ENCODE measurements around the gene CHAC1.
"Not testable (repeated sequence)": the region's sequence is repeated elsewhere in the genome, so short reads cannot be mapped to it uniquely, and the experiment has no call there.

CHAC1 gene

DNA sequence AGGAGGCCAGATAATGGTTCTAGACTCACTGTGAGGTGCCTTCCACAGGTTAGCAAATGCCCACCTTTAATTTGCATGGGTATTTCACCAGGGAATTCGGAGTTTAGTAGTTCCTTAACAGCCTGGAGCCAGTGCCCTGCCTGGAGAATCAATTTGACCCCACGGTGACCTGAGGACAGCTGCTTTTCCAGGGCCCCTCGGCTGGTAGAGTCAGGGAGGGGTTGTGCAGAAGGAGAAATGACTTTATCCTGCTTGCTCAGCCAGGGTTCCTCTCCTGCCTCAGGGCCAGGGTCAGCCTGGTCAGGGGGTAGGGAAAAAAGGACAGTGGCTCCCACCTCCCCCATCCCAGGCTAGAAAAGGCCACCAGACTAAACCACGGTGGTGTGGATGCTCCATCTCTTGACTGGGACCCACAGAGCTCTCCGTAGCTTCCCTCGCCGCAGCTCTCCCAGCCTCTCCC lies 12.2 kb upstream of the CHAC1 start:
- ATAC-seq (no peak), DNase-seq (no peak)
- Mint-ChIP-seq H3K9me3 (no peaks in the 10 kb centered on the region), H3K27ac (peak overlapping the region; percentile 83), H3K4me3 (peak overlapping the region; percentile 56), H3K4me1 (peaks cover 27% of the 10 kb centered on the region), H3K27me3 (no peaks in the 10 kb centered on the region), H3K36me3 (ENCODE audit: low read depth) (no peaks in the 10 kb centered on the region)

DNA sequence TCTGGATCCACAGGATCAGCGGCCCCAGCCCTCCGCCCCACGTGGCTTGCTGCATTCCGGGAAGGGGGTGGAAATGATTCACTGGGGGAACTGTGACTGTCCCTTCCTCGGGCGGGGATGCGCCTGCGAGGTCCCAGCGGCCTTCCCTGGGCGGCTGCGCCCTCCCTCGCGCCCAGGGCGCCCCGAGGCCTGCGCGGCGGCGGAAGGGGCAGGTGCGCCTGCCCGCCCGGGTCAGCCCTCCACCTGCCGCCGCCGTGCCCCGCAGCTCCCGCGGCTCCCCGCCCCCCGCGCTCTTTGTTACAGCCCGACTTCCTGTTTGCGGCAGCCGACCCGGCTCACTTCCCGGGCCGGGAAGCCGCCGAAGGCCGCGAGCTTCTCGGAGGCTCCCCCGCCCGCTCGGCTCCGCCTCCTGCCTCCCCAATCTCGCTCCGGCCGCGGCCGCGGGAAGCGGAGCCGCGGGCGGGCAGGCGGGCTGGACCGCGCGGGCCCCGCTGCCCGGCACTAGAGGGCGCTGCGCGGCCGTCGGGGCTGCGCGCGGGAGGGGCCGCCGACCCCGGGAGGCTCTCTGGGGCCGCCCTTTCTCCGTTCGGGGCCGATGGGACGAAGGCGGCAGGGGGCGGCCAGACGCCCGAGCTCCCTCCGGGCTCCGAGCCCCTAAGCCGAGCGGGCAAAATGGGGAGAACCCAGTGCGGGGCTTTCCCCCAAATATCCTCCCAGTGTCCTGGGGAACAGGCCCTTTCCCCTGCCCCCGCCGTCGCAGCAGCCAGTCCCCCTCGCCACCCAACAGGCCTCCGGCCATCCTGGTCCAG lies 11.5 kb upstream of the CHAC1 start:
- ATAC-seq = peak; percentile 79
- Mint-ChIP-seq H3K27ac (peak overlapping the region; percentile 83), H3K9me3 (no peaks in the 10 kb centered on the region), H3K27me3 (no peaks in the 10 kb centered on the region), H3K36me3 (ENCODE audit: low read depth) (no peaks in the 10 kb centered on the region), H3K4me3 (peak overlapping the region; percentile 77), H3K4me1 (peaks cover 27% of the 10 kb centered on the region)
- peak; percentile 74 for DNase-seq

DNA sequence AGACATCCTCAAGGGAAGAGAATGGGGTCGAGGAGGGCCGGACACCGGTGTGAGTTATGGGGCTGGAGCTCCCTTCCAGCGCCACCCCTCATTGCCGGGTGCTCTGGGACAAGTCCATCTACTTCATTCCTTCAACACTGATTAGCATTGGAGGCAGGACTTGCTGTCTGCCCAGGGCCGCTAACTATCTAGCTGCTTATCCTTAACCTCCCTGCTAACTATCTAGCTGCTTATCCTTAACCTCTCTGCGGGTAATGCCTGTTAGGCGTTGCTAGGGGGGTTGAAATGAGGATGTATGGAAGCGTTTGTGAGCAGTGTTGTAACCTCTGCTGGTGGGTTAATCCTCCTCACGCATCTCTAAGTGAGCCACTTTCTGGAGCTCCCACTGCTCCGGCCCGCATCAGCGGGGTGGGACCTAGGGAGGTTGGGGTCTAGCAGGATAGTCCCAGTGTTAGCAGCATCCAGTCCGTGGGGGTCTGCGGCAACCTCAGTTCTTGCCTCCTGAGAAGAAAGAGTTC lies 10.9 kb upstream of the CHAC1 start:
- no peaks in the 10 kb centered on the region for H3K27me3 Mint-ChIP-seq
- no peaks in the 10 kb centered on the region for H3K36me3 Mint-ChIP-seq (ENCODE audit: low read depth)
- H3K4me1 Mint-ChIP-seq = peaks cover 27% of the 10 kb centered on the region
- ATAC-seq = no peak
- H3K27ac Mint-ChIP-seq = peak overlapping the region; percentile 56
- no peaks in the 10 kb centered on the region for H3K9me3 Mint-ChIP-seq
- no peak for DNase-seq
- H3K4me3 Mint-ChIP-seq = peak overlapping the region; percentile 77

DNA sequence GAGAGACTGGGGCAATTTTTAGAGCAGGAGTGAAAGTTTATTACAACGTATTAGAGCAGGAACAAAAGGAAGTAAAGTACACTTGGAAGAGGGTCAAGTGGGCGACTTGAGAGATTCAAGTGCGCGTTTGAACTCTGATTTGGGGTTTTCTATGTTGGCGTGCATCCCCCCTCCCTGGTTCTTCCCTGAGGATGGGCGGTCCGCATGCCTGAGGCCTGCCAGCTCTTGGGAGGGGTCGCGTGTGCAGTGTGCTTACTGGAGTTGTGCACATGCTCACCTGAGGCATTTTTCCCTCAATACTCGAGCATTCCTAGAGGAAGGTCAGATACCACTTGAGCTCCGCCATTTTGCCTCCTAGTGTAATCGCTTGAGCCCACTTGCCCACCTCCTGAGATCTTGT lies 10.4 kb upstream of the CHAC1 start:
- peaks cover 27% of the 10 kb centered on the region for H3K4me1 Mint-ChIP-seq
- no peaks in the 10 kb centered on the region for H3K27me3 Mint-ChIP-seq
- no peaks in the 10 kb centered on the region for H3K36me3 Mint-ChIP-seq (ENCODE audit: low read depth)
- no peaks in the 10 kb centered on the region for H3K9me3 Mint-ChIP-seq
- H3K27ac Mint-ChIP-seq = peak overlapping the region; percentile 56
- no peak for DNase-seq
- ATAC-seq = no peak
- H3K4me3 Mint-ChIP-seq = peak overlapping the region; percentile 77

- no peak for ATAC-seq
- Mint-ChIP-seq H3K27me3 (no peaks in the 10 kb centered on the region), H3K27ac (no peak overlapping the region), H3K4me3 (no peak overlapping the region), H3K9me3 (no peaks in the 10 kb centered on the region), H3K36me3 (ENCODE audit: low read depth) (no peaks in the 10 kb centered on the region), H3K4me1 (peaks cover 27% of the 10 kb centered on the region)
- no peak for DNase-seq
Measured at GRCh38 chr15:40943764-40944365, 9.4 kb upstream of the CHAC1 start.

DNA sequence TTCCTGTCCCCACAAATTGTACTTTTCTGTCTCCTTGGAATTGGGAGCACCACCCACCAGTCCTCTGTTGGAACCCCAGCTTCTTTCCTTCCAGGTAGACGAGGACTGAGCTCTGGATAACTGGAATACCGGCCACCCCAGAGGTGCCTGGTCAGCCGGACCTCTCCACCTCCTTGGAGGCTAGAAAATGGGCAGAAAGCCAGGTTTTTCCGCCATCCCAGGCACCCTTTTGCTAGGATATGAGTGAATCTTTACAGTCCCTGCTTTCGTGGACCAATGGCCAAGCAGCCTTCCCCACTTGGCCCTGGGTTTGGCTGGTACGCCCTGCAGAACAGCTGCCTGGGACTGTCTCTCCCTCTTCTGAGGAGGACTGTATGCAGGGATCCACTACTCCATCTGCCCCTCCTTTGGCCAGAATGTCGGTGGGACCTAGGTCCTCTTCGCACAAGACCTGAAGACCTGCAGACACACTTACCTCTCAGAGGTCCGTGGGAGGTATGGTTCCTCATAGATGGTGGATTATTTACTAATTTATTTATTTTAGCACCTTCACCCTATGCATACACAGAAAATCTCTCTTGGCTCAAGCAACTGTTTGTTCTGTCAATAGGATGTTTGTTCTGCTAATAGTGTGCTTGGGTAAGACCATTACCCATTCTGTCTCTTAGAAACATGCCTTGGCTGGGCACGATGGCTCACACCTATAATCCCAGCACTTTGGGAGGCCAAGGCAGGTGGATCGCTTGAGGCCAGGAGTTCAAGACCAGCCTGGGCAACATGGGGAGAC lies 8.6 kb upstream of the CHAC1 start:
- Mint-ChIP-seq H3K36me3 (ENCODE audit: low read depth) (no peaks in the 10 kb centered on the region), H3K27me3 (no peaks in the 10 kb centered on the region), H3K4me1 (peaks cover 27% of the 10 kb centered on the region), H3K9me3 (no peaks in the 10 kb centered on the region), H3K4me3 (no peak overlapping the region), H3K27ac (no peak overlapping the region)
- ATAC-seq (no peak), DNase-seq (no peak)

GRCh38 chr15:40948706-40949473 lies 4.4 kb upstream of the CHAC1 start:
- H3K27me3 Mint-ChIP-seq = no peaks in the 10 kb centered on the region
- no peak overlapping the region for H3K27ac Mint-ChIP-seq
- peaks cover 5% of the 10 kb centered on the region for H3K36me3 Mint-ChIP-seq (ENCODE audit: low read depth)
- peaks cover 20% of the 10 kb centered on the region for H3K4me1 Mint-ChIP-seq
- ATAC-seq = no peak
- H3K9me3 Mint-ChIP-seq = no peaks in the 10 kb centered on the region
- DNase-seq = no peak
- H3K4me3 Mint-ChIP-seq = no peak overlapping the region

GRCh38 chr15:40949756-40950207 lies 3.5 kb upstream of the CHAC1 start:
- peaks cover 14% of the 10 kb centered on the region for H3K36me3 Mint-ChIP-seq (ENCODE audit: low read depth)
- no peak for ATAC-seq
- H3K9me3 Mint-ChIP-seq = no peaks in the 10 kb centered on the region
- no peaks in the 10 kb centered on the region for H3K27me3 Mint-ChIP-seq
- DNase-seq = no peak
- no peak overlapping the region for H3K4me3 Mint-ChIP-seq
- peaks cover 28% of the 10 kb centered on the region for H3K4me1 Mint-ChIP-seq
- H3K27ac Mint-ChIP-seq = no peak overlapping the region

- peak overlapping the region; percentile 88 for H3K4me3 Mint-ChIP-seq
- DNase-seq = no peak
Measured at GRCh38 chr15:40951764-40952163, 1.5 kb upstream of the CHAC1 start.

DNA sequence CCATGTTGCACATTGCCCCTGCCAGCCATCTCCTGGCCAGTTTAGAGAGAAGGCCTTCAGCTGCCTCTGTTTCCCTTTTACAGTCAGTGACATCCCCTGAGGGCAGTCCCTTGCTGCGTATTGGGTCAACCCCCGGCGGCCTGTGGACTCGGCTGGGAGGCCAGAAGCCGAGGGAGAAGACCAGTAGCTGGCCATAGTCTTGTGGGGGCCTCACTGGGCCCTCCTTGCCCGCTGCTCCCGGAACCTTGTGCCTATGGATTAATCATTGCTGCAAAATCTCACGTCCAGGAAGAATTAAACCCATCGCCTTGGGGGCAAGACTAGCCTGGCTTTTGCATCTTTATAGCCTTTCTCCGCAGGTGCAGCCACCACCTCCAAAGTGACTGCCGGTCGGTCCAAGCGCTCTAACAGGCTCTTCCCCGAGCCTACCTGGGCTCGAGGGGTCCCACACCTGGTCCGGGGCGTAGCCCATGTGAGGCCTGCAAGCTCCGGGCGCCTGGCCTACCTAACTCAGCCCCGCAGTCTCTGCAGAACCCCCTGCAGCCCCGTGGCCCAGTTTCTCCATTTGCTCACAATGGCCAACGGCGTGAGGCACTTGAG lies 870 bp upstream of the CHAC1 start:
- H3K36me3 Mint-ChIP-seq (ENCODE audit: low read depth) = peaks cover 26% of the 10 kb centered on the region
- H3K9me3 Mint-ChIP-seq = no peaks in the 10 kb centered on the region
- DNase-seq (no peak), ATAC-seq (no peak)
- peak overlapping the region; percentile 88 for H3K4me3 Mint-ChIP-seq
- H3K27ac Mint-ChIP-seq = peak overlapping the region; percentile 96
- no peaks in the 10 kb centered on the region for H3K27me3 Mint-ChIP-seq
- peaks cover 41% of the 10 kb centered on the region for H3K4me1 Mint-ChIP-seq

More at GRCh38 chr15:40951764-40952163, 1.5 kb upstream of the CHAC1 start:
- Mint-ChIP-seq H3K4me1 (peaks cover 41% of the 10 kb centered on the region), H3K9me3 (no peaks in the 10 kb centered on the region), H3K27me3 (no peaks in the 10 kb centered on the region), H3K27ac (peak overlapping the region; percentile 96), H3K36me3 (ENCODE audit: low read depth) (peaks cover 26% of the 10 kb centered on the region)
- ATAC-seq = no peak

- H3K4me1 Mint-ChIP-seq = peaks cover 43% of the 10 kb centered on the region
- peak overlapping the region; percentile 96 for H3K27ac Mint-ChIP-seq
- H3K27me3 Mint-ChIP-seq = no peaks in the 10 kb centered on the region
- no peaks in the 10 kb centered on the region for H3K9me3 Mint-ChIP-seq
- DNase-seq = no peak
- peaks cover 28% of the 10 kb centered on the region for H3K36me3 Mint-ChIP-seq (ENCODE audit: low read depth)
- peak overlapping the region; percentile 88 for H3K4me3 Mint-ChIP-seq
- ATAC-seq = no peak
Measured at GRCh38 chr15:40953713-40954074, 423 bp downstream of the CHAC1 start.

- H3K27me3 Mint-ChIP-seq, ATAC-seq, H3K9me3 Mint-ChIP-seq, DNase-seq: not testable (repeated sequence)
- peaks cover 43% of the 10 kb centered on the region for H3K4me1 Mint-ChIP-seq
- peak overlapping the region; percentile 88 for H3K4me3 Mint-ChIP-seq
- H3K27ac Mint-ChIP-seq = peak overlapping the region; percentile 96
- peaks cover 28% of the 10 kb centered on the region for H3K36me3 Mint-ChIP-seq (ENCODE audit: low read depth)
Measured at GRCh38 chr15:40954158-40954848, 1.0 kb downstream of the CHAC1 start.

All from activated naive CD8-positive, alpha-beta T cell treated with anti-CD3 and anti-CD28 coated beads, Interleukin-2, amount 50 U/mL, for 24 hours (primary cell).